Panc1 (cell line): ENCODE results near the gene PARP9. TPM values are rescaled to one million over a fixed set of nuclear protein-coding genes. Genes with fewer than 3 reads are reported as not detected.

Experiments used
- ATAC-seq: fragments of 200-7000 bp; cut with Tn5 transposase; 2 replicates; pipeline ENCODE4 v1.9.1; 2020; ENCODE audit warnings: mild to moderate bottlenecking, moderate library complexity
- BruUV-seq: library from RNA; stranded (reverse); fragments of 400-500 nt; replicated peaks from 2 replicates; lab custom pipeline; 2021; lab: Mats Ljungman, UMichigan
- CTCF ChIA-PET: fragments of 300-600 bp; sonication (Branson Sonifier 250); formaldehyde crosslinking; loops from one replicate; lab custom pipeline; 2022; ENCODE audit warnings: antibody characterized with exemption; lab: Charles Lee
- POLR2A ChIA-PET: fragments of 300-600 bp; sonication (Branson Sonifier 250); formaldehyde crosslinking; loops from one replicate; lab custom pipeline; 2022; ENCODE audit warnings: antibody characterized with exemption; lab: Charles Lee
- DNase-seq: peaks from one replicate; pipeline ENCODE4 v3.0.0-alpha.2; 2010; ENCODE audit warnings: low read depth, low spot score
- H3K27ac ChIP-seq: 2 replicates; pipeline ENCODE4 v1.5.1; 2011; ENCODE audit warnings: mild to moderate bottlenecking, low read length, inconsistent platforms
- H3K27me3 ChIP-seq: fragments of 200-500 bp; sonication (Bioruptor generic); 2 replicates; pipeline ENCODE4 v1.6.0; 2014; ENCODE audit warnings: low read length, inconsistent platforms; ENCODE audit not compliant: control insufficient read depth, insufficient read depth
- H3K36me3 ChIP-seq: fragments of 200-500 bp; sonication (Bioruptor generic); 2 replicates; pipeline ENCODE4 v1.5.1; 2014; ENCODE audit warnings: inconsistent platforms, mild to moderate bottlenecking, low read length, moderate library complexity; ENCODE audit not compliant: control insufficient read depth, insufficient read depth
- H3K4me1 ChIP-seq: 2 replicates; pipeline ENCODE4 v1.5.1; 2011; ENCODE audit warnings: inconsistent platforms, mild to moderate bottlenecking, low read length, moderate library complexity; ENCODE audit not compliant: control insufficient read depth, insufficient read depth
- H3K4me3 ChIP-seq, 2 experiments: 2 replicates each; pipeline ENCODE4 v1.5.1; 2011 to 2012; ENCODE audit warnings: low read depth in 2 of 2, low read length in 2 of 2, mild to moderate bottlenecking in 2 of 2, inconsistent platforms in 1 of 2, moderate library complexity in 1 of 2
- H3K9me3 ChIP-seq: fragments of 200-500 bp; sonication (Bioruptor generic); 2 replicates; pipeline ENCODE4 v1.5.1; 2014; ENCODE audit warnings: low read depth, mild to moderate bottlenecking, inconsistent platforms, low read length, moderate library complexity; ENCODE audit not compliant: control insufficient read depth, insufficient read depth
- POLR2AphosphoS5 ChIP-seq: IDR thresholded peaks from 2 replicates; pipeline ENCODE4 v1.6.1; 2012; ENCODE audit warnings: mild to moderate bottlenecking, low read depth, low read length, moderate library complexity
- SIN3A ChIP-seq: IDR thresholded peaks from 2 replicates; pipeline ENCODE4 v1.6.1; 2012; ENCODE audit warnings: low read depth, mild to moderate bottlenecking, low read length, moderate library complexity, borderline replicate concordance; ENCODE audit not compliant: insufficient read depth
- TCF7L2 ChIP-seq: IDR thresholded peaks from 2 replicates; pipeline ENCODE4 v1.6.1; 2011; ENCODE audit warnings: mild to moderate bottlenecking, low read depth, low read length, inconsistent platforms
- in situ Hi-C: cut with HindIII; loops from 2 replicates; pipeline ENCODE4 v1.10.0; 2016; ENCODE audit warnings: low sequenced_read_pairs, low pct_unique_long_range_greater_than_20kb
- intact Hi-C: fragments of 100-400 bp; cut with micrococcal nuclease; formaldehyde crosslinking; loops from one replicate; pipeline ENCODE4 v1.10.0; 2022; ENCODE audit not compliant: unreplicated experiment
- total RNA-seq: library from RNA; stranded (reverse); gene quantifications from one replicate; pipeline ENCODE4 v1.2.1, GENCODE V29; 2021; ENCODE audit not compliant: unreplicated experiment
- TF ChIP-seq, protein P1 (sequence below), 2 experiments: IDR thresholded peaks; 2 replicates each; pipeline ENCODE4 v1.6.1; 2011 to 2012; ENCODE audit warnings: low read depth in 2 of 2, control low read depth in 1 of 2, low read length in 1 of 2, mild to moderate bottlenecking in 1 of 2, moderate library complexity in 1 of 2; ENCODE audit not compliant: insufficient read depth in 1 of 2
- TF ChIP-seq, protein P2 (sequence below): fragments of 450-650 bp; IDR thresholded peaks from 2 replicates; pipeline ENCODE4 v1.5.1; 2017; ENCODE audit warnings: mild to moderate bottlenecking

PARP9 gene
- total RNA-seq, 1 experiment from 2014 or later: 14.5 TPM

DNA sequence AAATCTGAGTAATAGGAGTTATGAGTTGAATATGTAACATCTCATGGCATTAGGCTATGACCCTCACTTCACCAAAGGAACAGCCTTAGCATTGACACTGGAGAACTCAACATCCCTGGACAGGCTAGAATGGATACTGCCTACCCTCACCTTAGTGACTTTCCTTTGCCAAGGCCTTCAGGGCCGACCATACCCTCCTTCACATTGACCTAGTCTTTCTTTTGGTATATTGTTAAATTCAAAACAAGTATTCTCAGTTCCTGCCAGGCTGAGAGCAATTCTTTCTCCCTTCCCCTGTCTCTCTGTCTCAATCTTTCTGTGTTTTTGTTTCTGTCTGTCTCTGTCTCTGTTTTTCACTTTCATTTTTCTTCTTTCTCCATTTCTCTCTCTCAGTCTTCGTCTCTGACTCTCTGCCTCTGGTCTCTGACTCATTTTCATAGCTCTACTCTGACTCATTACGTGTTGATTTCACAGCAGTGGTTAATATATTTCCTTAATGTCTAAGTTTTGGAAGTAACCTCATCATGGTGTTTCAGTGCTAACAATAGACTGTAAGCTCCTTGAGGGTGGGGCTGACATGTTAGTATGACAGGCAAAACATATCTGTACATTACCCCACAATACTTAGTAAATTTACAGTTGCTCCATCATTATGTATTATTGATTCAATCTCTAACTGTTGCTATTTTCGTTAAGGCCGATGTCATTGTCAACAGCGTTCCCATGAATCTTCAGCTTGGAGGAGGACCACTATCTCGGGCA is 45.9 kb upstream of the PARP9 start:
- Histone ChIP-seq H3K4me1 (peaks cover 6% of the 10 kb centered on the region; the same call in 1 of the 2 replicates), H3K4me3 (no peak overlapping the region), H3K27me3 (no peaks in the 10 kb centered on the region), H3K36me3 (no peaks in the 10 kb centered on the region), H3K9me3 (no peaks in the 10 kb centered on the region), H3K27ac (peak overlapping the region; percentile 34; the same call in 1 of the 2 replicates)
- in situ Hi-C loops (no loop called here), intact Hi-C loops (no loop called here)
- POLR2A ChIA-PET: no interaction called here
- no TSS peak for BruUV-seq
- DNase-seq (peak; percentile 51), ATAC-seq (peak; percentile 92)
- CTCF ChIA-PET: no interaction called here
- TF ChIP-seq POLR2AphosphoS5 (no peak), SIN3A (no peak), TCF7L2 (no peak)

DNA sequence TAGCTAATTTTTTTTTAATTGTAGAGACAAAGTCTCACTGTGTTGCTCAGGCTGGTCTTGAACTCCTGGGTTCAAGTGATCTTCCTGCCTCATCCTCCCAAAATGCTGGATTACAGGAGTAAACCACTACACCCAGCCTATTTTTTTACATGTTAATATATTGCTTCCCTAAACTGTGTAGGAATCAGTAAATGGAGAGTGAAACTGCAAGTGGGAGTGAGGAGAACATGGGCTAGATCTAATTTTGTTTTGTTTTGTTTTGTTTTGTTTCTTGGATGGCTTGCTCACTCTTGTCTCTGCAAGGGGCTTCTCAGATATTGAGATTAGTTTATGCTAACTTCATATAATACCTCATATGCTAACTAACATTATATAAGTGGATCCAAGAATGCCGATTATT is 44.8 kb upstream of the PARP9 start:
- ATAC-seq: no peak
- POLR2A ChIA-PET: no interaction called here

More for the DNA sequence above, 44.8 kb upstream of the PARP9 start:
- CTCF ChIA-PET: no interaction called here
- intact Hi-C loops (no loop called here), in situ Hi-C loops (no loop called here)
- DNase-seq: no peak
- BruUV-seq: no TSS peak
- Histone ChIP-seq H3K36me3 (no peaks in the 10 kb centered on the region), H3K4me3 (no peak overlapping the region), H3K27me3 (no peaks in the 10 kb centered on the region), H3K27ac (no peak overlapping the region), H3K4me1 (peaks cover 6% of the 10 kb centered on the region; the same call in 1 of the 2 replicates), H3K9me3 (no peaks in the 10 kb centered on the region)
- TF ChIP-seq SIN3A: no peak
- no peak for TF ChIP-seq TCF7L2
- TF ChIP-seq, protein P1, sequence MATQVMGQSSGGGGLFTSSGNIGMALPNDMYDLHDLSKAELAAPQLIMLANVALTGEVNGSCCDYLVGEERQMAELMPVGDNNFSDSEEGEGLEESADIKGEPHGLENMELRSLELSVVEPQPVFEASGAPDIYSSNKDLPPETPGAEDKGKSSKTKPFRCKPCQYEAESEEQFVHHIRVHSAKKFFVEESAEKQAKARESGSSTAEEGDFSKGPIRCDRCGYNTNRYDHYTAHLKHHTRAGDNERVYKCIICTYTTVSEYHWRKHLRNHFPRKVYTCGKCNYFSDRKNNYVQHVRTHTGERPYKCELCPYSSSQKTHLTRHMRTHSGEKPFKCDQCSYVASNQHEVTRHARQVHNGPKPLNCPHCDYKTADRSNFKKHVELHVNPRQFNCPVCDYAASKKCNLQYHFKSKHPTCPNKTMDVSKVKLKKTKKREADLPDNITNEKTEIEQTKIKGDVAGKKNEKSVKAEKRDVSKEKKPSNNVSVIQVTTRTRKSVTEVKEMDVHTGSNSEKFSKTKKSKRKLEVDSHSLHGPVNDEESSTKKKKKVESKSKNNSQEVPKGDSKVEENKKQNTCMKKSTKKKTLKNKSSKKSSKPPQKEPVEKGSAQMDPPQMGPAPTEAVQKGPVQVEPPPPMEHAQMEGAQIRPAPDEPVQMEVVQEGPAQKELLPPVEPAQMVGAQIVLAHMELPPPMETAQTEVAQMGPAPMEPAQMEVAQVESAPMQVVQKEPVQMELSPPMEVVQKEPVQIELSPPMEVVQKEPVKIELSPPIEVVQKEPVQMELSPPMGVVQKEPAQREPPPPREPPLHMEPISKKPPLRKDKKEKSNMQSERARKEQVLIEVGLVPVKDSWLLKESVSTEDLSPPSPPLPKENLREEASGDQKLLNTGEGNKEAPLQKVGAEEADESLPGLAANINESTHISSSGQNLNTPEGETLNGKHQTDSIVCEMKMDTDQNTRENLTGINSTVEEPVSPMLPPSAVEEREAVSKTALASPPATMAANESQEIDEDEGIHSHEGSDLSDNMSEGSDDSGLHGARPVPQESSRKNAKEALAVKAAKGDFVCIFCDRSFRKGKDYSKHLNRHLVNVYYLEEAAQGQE (IDR thresholded peaks at IDR 0.05; ENCODE audit: insufficient read depth in 1 of 2, low read depth in 2 of 2, low read length in 1 of 2): no peak
- TF ChIP-seq, protein P2, sequence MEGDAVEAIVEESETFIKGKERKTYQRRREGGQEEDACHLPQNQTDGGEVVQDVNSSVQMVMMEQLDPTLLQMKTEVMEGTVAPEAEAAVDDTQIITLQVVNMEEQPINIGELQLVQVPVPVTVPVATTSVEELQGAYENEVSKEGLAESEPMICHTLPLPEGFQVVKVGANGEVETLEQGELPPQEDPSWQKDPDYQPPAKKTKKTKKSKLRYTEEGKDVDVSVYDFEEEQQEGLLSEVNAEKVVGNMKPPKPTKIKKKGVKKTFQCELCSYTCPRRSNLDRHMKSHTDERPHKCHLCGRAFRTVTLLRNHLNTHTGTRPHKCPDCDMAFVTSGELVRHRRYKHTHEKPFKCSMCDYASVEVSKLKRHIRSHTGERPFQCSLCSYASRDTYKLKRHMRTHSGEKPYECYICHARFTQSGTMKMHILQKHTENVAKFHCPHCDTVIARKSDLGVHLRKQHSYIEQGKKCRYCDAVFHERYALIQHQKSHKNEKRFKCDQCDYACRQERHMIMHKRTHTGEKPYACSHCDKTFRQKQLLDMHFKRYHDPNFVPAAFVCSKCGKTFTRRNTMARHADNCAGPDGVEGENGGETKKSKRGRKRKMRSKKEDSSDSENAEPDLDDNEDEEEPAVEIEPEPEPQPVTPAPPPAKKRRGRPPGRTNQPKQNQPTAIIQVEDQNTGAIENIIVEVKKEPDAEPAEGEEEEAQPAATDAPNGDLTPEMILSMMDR: no peak
- no peak for TF ChIP-seq POLR2AphosphoS5
